ENCODE data around the gene CCDC141.
"Not testable (repeated sequence)": the region's sequence is repeated elsewhere in the genome, so short reads cannot be mapped to it uniquely, and the experiment has no call there.

The CCDC141 gene

GRCh38 chr2:179070895-179071294, 21.0 kb upstream of the CCDC141 start:
- peaks cover 0 to 2% of the 10 kb centered on the region in 2 donors for H3K9me3 ChIP-seq (ENCODE audit: control insufficient read depth in 1 of 2, low read length in 2 of 2)
- H3K4me3 ChIP-seq (ENCODE audit: low read depth in 1 of 2, low read length in 2 of 2): no peak overlapping the region
- no peak overlapping the region for H3K27ac ChIP-seq (ENCODE audit: low read depth, low read length)
- H3K4me1 ChIP-seq (ENCODE audit: control insufficient read depth in 1 of 2, insufficient read depth in 2 of 2, low read length in 2 of 2): no peaks in the 10 kb centered on the region
- no peaks in the 10 kb centered on the region for H3K27me3 ChIP-seq (ENCODE audit: control insufficient read depth in 1 of 2, insufficient read depth in 2 of 2, low read length in 2 of 2)
- H3K36me3 ChIP-seq (ENCODE audit: control insufficient read depth in 1 of 2, insufficient read depth in 2 of 2, low read length in 2 of 2): no peaks in the 10 kb centered on the region
- H3K9ac ChIP-seq (ENCODE audit: low read depth in 1 of 2, low read length in 2 of 2): no peak overlapping the region

- H3K4me1 ChIP-seq (ENCODE audit: control insufficient read depth in 1 of 2, insufficient read depth in 2 of 2, low read length in 2 of 2): no peaks in the 10 kb centered on the region
- no peak overlapping the region for H3K9ac ChIP-seq (ENCODE audit: low read depth in 1 of 2, low read length in 2 of 2)
- H3K9me3 ChIP-seq (ENCODE audit: control insufficient read depth in 1 of 2, low read length in 2 of 2): peaks cover 0 to 2% of the 10 kb centered on the region in 2 donors
- H3K27ac ChIP-seq (ENCODE audit: low read depth, low read length): no peak overlapping the region
- no peak overlapping the region for H3K4me3 ChIP-seq (ENCODE audit: low read depth in 1 of 2, low read length in 2 of 2)
- H3K27me3 ChIP-seq (ENCODE audit: control insufficient read depth in 1 of 2, insufficient read depth in 2 of 2, low read length in 2 of 2): no peaks in the 10 kb centered on the region
- H3K36me3 ChIP-seq (ENCODE audit: control insufficient read depth in 1 of 2, insufficient read depth in 2 of 2, low read length in 2 of 2): no peaks in the 10 kb centered on the region
These were observed 19.7 kb upstream of the CCDC141 start for GRCh38 chr2:179069685-179070084.

- Histone ChIP-seq H3K9me3 (ENCODE audit: control insufficient read depth in 1 of 2, low read length in 2 of 2) (peaks cover 0 to 2% of the 10 kb centered on the region in 2 donors), H3K4me3 (ENCODE audit: low read depth in 1 of 2, low read length in 2 of 2) (no peak overlapping the region), H3K4me1 (ENCODE audit: control insufficient read depth in 1 of 2, insufficient read depth in 2 of 2, low read length in 2 of 2) (no peaks in the 10 kb centered on the region), H3K9ac (ENCODE audit: low read depth in 1 of 2, low read length in 2 of 2) (no peak overlapping the region), H3K36me3 (ENCODE audit: control insufficient read depth in 1 of 2, insufficient read depth in 2 of 2, low read length in 2 of 2) (no peaks in the 10 kb centered on the region), H3K27me3 (ENCODE audit: control insufficient read depth in 1 of 2, insufficient read depth in 2 of 2, low read length in 2 of 2) (no peaks in the 10 kb centered on the region), H3K27ac (ENCODE audit: low read depth, low read length) (no peak overlapping the region)
These were observed 19.2 kb upstream of the CCDC141 start for GRCh38 chr2:179068991-179069643.

- H3K27ac ChIP-seq (ENCODE audit: low read depth, low read length): no peak overlapping the region
- H3K9me3 ChIP-seq (ENCODE audit: control insufficient read depth in 1 of 2, low read length in 2 of 2): no peaks in the 10 kb centered on the region
- H3K4me1 ChIP-seq (ENCODE audit: control insufficient read depth in 1 of 2, insufficient read depth in 2 of 2, low read length in 2 of 2): no peaks in the 10 kb centered on the region
- no peaks in the 10 kb centered on the region for H3K36me3 ChIP-seq (ENCODE audit: control insufficient read depth in 1 of 2, insufficient read depth in 2 of 2, low read length in 2 of 2)
- no peaks in the 10 kb centered on the region for H3K27me3 ChIP-seq (ENCODE audit: control insufficient read depth in 1 of 2, insufficient read depth in 2 of 2, low read length in 2 of 2)
- H3K4me3 ChIP-seq (ENCODE audit: low read depth in 1 of 2, low read length in 2 of 2): no peak overlapping the region
- no peak overlapping the region for H3K9ac ChIP-seq (ENCODE audit: low read depth in 1 of 2, low read length in 2 of 2)
These were observed 9.2 kb upstream of the CCDC141 start for GRCh38 chr2:179059026-179059700.

GRCh38 chr2:179057737-179058136, 7.8 kb upstream of the CCDC141 start:
- no peaks in the 10 kb centered on the region for H3K27me3 ChIP-seq (ENCODE audit: control insufficient read depth in 1 of 2, insufficient read depth in 2 of 2, low read length in 2 of 2)
- no peak overlapping the region for H3K4me3 ChIP-seq (ENCODE audit: low read depth in 1 of 2, low read length in 2 of 2)
- H3K9ac ChIP-seq (ENCODE audit: low read depth in 1 of 2, low read length in 2 of 2): no peak overlapping the region
- H3K9me3 ChIP-seq (ENCODE audit: control insufficient read depth in 1 of 2, low read length in 2 of 2): no peaks in the 10 kb centered on the region
- H3K27ac ChIP-seq (ENCODE audit: low read depth, low read length): no peak overlapping the region
- no peaks in the 10 kb centered on the region for H3K36me3 ChIP-seq (ENCODE audit: control insufficient read depth in 1 of 2, insufficient read depth in 2 of 2, low read length in 2 of 2)
- no peaks in the 10 kb centered on the region for H3K4me1 ChIP-seq (ENCODE audit: control insufficient read depth in 1 of 2, insufficient read depth in 2 of 2, low read length in 2 of 2)

- H3K9ac ChIP-seq (ENCODE audit: low read depth in 1 of 2, low read length in 2 of 2); H3K4me3 ChIP-seq (ENCODE audit: low read depth in 1 of 2, low read length in 2 of 2); H3K4me1 ChIP-seq (ENCODE audit: control insufficient read depth in 1 of 2, insufficient read depth in 2 of 2, low read length in 2 of 2); H3K36me3 ChIP-seq (ENCODE audit: control insufficient read depth in 1 of 2, insufficient read depth in 2 of 2, low read length in 2 of 2); H3K27ac ChIP-seq (ENCODE audit: low read depth, low read length); H3K27me3 ChIP-seq (ENCODE audit: control insufficient read depth in 1 of 2, insufficient read depth in 2 of 2, low read length in 2 of 2); H3K9me3 ChIP-seq (ENCODE audit: control insufficient read depth in 1 of 2, low read length in 2 of 2): not testable (repeated sequence)
These were observed 3.6 kb upstream of the CCDC141 start for GRCh38 chr2:179053568-179053967.

GRCh38 chr2:179051250-179051649, 1.3 kb upstream of the CCDC141 start:
- Histone ChIP-seq H3K4me3 (ENCODE audit: low read depth in 1 of 2, low read length in 2 of 2) (no peak overlapping the region), H3K27ac (ENCODE audit: low read depth, low read length) (no peak overlapping the region), H3K9me3 (ENCODE audit: control insufficient read depth in 1 of 2, low read length in 2 of 2) (no peaks in the 10 kb centered on the region), H3K4me1 (ENCODE audit: control insufficient read depth in 1 of 2, insufficient read depth in 2 of 2, low read length in 2 of 2) (no peaks in the 10 kb centered on the region), H3K27me3 (ENCODE audit: control insufficient read depth in 1 of 2, insufficient read depth in 2 of 2, low read length in 2 of 2) (no peaks in the 10 kb centered on the region), H3K36me3 (ENCODE audit: control insufficient read depth in 1 of 2, insufficient read depth in 2 of 2, low read length in 2 of 2) (no peaks in the 10 kb centered on the region), H3K9ac (ENCODE audit: low read depth in 1 of 2, low read length in 2 of 2) (no peak overlapping the region)

GRCh38 chr2:179050755-179051154, 818 bp upstream of the CCDC141 start:
- Histone ChIP-seq H3K27ac (ENCODE audit: low read depth, low read length) (no peak overlapping the region), H3K4me1 (ENCODE audit: control insufficient read depth in 1 of 2, insufficient read depth in 2 of 2, low read length in 2 of 2) (no peaks in the 10 kb centered on the region), H3K9ac (ENCODE audit: low read depth in 1 of 2, low read length in 2 of 2) (no peak overlapping the region), H3K4me3 (ENCODE audit: low read depth in 1 of 2, low read length in 2 of 2) (no peak overlapping the region), H3K27me3 (ENCODE audit: control insufficient read depth in 1 of 2, insufficient read depth in 2 of 2, low read length in 2 of 2) (no peaks in the 10 kb centered on the region), H3K36me3 (ENCODE audit: control insufficient read depth in 1 of 2, insufficient read depth in 2 of 2, low read length in 2 of 2) (no peaks in the 10 kb centered on the region), H3K9me3 (ENCODE audit: control insufficient read depth in 1 of 2, low read length in 2 of 2) (no peaks in the 10 kb centered on the region)

- Histone ChIP-seq H3K36me3 (ENCODE audit: control insufficient read depth in 1 of 2, insufficient read depth in 2 of 2, low read length in 2 of 2) (no peaks in the 10 kb centered on the region), H3K9ac (ENCODE audit: low read depth in 1 of 2, low read length in 2 of 2) (no peak overlapping the region), H3K4me3 (ENCODE audit: low read depth in 1 of 2, low read length in 2 of 2) (no peak overlapping the region), H3K4me1 (ENCODE audit: control insufficient read depth in 1 of 2, insufficient read depth in 2 of 2, low read length in 2 of 2) (no peaks in the 10 kb centered on the region), H3K9me3 (ENCODE audit: control insufficient read depth in 1 of 2, low read length in 2 of 2) (no peaks in the 10 kb centered on the region), H3K27ac (ENCODE audit: low read depth, low read length) (no peak overlapping the region), H3K27me3 (ENCODE audit: control insufficient read depth in 1 of 2, insufficient read depth in 2 of 2, low read length in 2 of 2) (no peaks in the 10 kb centered on the region)
These were observed 763 bp downstream of the CCDC141 start for GRCh38 chr2:179049203-179049545.

GRCh38 chr2:179048099-179048498, 1.8 kb downstream of the CCDC141 start:
- Histone ChIP-seq H3K9me3 (ENCODE audit: control insufficient read depth in 1 of 2, low read length in 2 of 2) (no peaks in the 10 kb centered on the region), H3K27ac (ENCODE audit: low read depth, low read length) (no peak overlapping the region), H3K4me1 (ENCODE audit: control insufficient read depth in 1 of 2, insufficient read depth in 2 of 2, low read length in 2 of 2) (no peaks in the 10 kb centered on the region), H3K36me3 (ENCODE audit: control insufficient read depth in 1 of 2, insufficient read depth in 2 of 2, low read length in 2 of 2) (no peaks in the 10 kb centered on the region), H3K27me3 (ENCODE audit: control insufficient read depth in 1 of 2, insufficient read depth in 2 of 2, low read length in 2 of 2) (no peaks in the 10 kb centered on the region), H3K4me3 (ENCODE audit: low read depth in 1 of 2, low read length in 2 of 2) (no peak overlapping the region), H3K9ac (ENCODE audit: low read depth in 1 of 2, low read length in 2 of 2) (no peak overlapping the region)
